ENCODE data around the gene MYH8. TPM values are rescaled to one million over a fixed set of nuclear protein-coding genes. Genes with fewer than 3 reads are reported as not detected.

MYH8 gene
- total and polyA plus RNA-seq, 2 of the 4 experiments (the other 2 are of a cell fraction) = not detected

GRCh38 chr17:10458701-10459100, 37.0 kb upstream of the MYH8 start:
- H3K79me1 ChIP-seq (ENCODE audit: low read depth in 1 of 2, low read length in 2 of 2) = no peaks in the 10 kb centered on the region
- ChIA-PET CTCF (no interaction called here), POLR2A (ENCODE audit: unreplicated experiment) (no interaction called here)
- no peak overlapping the region for H3K4ac ChIP-seq (ENCODE audit: low read depth, low read length)
- no peak overlapping the region for H2BK15ac ChIP-seq (ENCODE audit: low read depth, low read length)
- no peak overlapping the region for H2AK9ac ChIP-seq (replicated peaks; ENCODE audit: low read depth, low read length, poor library complexity)
- no peak overlapping the region for H3K4me3 ChIP-seq (ENCODE audit: insufficient read depth, low read depth, low read length)
- H3K9me1 ChIP-seq (ENCODE audit: insufficient read depth, low read length) = no peaks in the 10 kb centered on the region
- H3K27ac ChIP-seq (ENCODE audit: insufficient read depth, low read length) = no peak overlapping the region
- in situ Hi-C loops (cut with MboI; ENCODE audit: low sequenced_read_pairs) = no loop called here
- 100% methylated on average over 1 of the region's 3 CpGs; no CpG with 5 or more reads in 1 of the 2 experiments for whole genome bisulfite sequencing, 2 experiments (ENCODE audit: extremely low coverage in 2 of 2, insufficient read length in 1 of 2)
- ATAC-seq (ENCODE audit: low read depth) (no peak), DNase-seq (no peak)
- H4K8ac ChIP-seq (ENCODE audit: low read depth in 2 of 2, low read length in 2 of 2) = no peak overlapping the region
- no peak overlapping the region for H3K23ac ChIP-seq (ENCODE audit: low read depth, low read length)
- no peak overlapping the region for H2BK5ac ChIP-seq (ENCODE audit: low read depth, low read length, poor library complexity, severe bottlenecking)
- no peak overlapping the region for H4K5ac ChIP-seq (ENCODE audit: low read depth, low read length)
- no peak overlapping the region for H3K14ac ChIP-seq (replicated peaks; ENCODE audit: low read depth, low read length)
- no peak overlapping the region for H3K56ac ChIP-seq (ENCODE audit: extremely low read depth, insufficient read depth, low read length)
- no peaks in the 10 kb centered on the region for H3K9me3 ChIP-seq (ENCODE audit: control insufficient read depth, insufficient read depth, low read length)
- H3K36me3 ChIP-seq (ENCODE audit: control insufficient read depth, insufficient read depth, low read length) = no peaks in the 10 kb centered on the region
- no peak overlapping the region for H3K9ac ChIP-seq (ENCODE audit: low read depth, low read length)
- no peak overlapping the region for H2AFZ ChIP-seq (replicated peaks; ENCODE audit: low read length, poor library complexity)
- no peak overlapping the region for H3K18ac ChIP-seq (ENCODE audit: low read depth, low read length)
- H3K4me1 ChIP-seq (ENCODE audit: control insufficient read depth, insufficient read depth, low read length) = no peaks in the 10 kb centered on the region
- H2BK20ac ChIP-seq (ENCODE audit: low read depth, low read length) = no peak overlapping the region
- intact Hi-C loops (cut with micrococcal nuclease) = no loop called here
- no peak overlapping the region for H4K91ac ChIP-seq (ENCODE audit: insufficient read depth, low read depth, low read length)
- dilution Hi-C loops (cut with HindIII; ENCODE audit: low sequenced_read_pairs, unreplicated experiment) = no loop called here
- no peak overlapping the region for H2AK5ac ChIP-seq (ENCODE audit: low read depth, low read length)
- no TSS peak for BruUV-seq (replicated peaks)
- no peak overlapping the region for H3K4me2 ChIP-seq (ENCODE audit: low read depth, low read length)
- H2BK120ac ChIP-seq (ENCODE audit: low read depth, low read length) = no peak overlapping the region
- TF ChIP-seq RFX5 (IDR thresholded peaks at IDR 0.05; ENCODE audit: low read depth, low read length) (no peak), CTCF (conservative IDR thresholded peaks at IDR 0.05; ENCODE audit: low read depth, low read length) (no peak), POLR2A (IDR thresholded peaks at IDR 0.05; ENCODE audit: low read depth, low read length) (no peak), USF2 (IDR thresholded peaks at IDR 0.05; ENCODE audit: low read depth, low read length) (no peak), CHD1 (IDR thresholded peaks at IDR 0.05; ENCODE audit: low read depth, low read length) (no peak), CEBPB (IDR thresholded peaks at IDR 0.05; ENCODE audit: low read depth, low read length) (no peak), BHLHE40 (IDR thresholded peaks at IDR 0.05; ENCODE audit: low read depth, low read length) (no peak), RCOR1 (IDR thresholded peaks at IDR 0.05; ENCODE audit: insufficient replicate concordance, low read length) (no peak), SMC3 (IDR thresholded peaks at IDR 0.05; ENCODE audit: low read depth, low read length) (no peak), NFE2L2 (IDR thresholded peaks at IDR 0.05; ENCODE audit: low read depth, low read length) (no peak)
- no peaks in the 10 kb centered on the region for H3K27me3 ChIP-seq (ENCODE audit: control insufficient read depth, insufficient read depth, low read length)
- H4K20me1 ChIP-seq (ENCODE audit: insufficient read depth, low read length) = no peaks in the 10 kb centered on the region
